ENCODE results near the gene MT1G.

DNA sequence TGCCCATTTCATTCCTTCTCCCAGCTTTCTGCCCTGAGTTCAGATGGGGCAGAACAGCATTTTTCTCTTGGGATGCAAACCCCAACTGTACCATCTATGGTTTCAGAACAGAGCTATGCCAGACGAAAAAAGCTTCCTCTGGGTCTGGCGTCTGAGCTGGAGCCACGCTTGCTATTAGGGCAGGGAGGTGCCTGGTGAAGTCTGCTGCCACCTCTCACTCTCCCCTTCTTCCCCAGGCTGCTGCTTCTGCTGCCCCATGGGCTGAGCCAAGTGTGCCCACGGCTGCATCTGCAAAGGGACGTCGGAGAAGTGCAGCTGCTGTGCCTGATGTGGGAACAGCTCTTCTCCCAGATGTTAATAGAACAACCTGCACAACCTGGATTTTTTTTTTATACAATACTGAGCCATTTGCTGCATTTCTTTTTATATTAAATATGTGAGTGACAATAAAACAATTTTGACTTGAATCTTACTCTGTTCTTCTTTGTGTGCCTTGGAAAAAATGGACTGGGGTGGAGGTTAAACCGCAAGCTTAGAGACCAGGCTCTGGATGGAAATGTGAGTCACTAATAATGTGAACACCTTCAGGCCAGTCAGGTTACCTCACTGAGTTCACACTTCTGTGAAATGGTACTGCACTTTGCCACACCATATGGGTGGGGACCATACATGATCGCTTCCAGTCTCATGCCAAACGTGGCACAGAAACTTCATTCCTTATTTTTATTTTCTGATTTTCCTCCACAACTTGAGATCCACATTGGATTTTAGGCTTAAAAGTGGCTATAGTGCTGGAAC, 31.1 kb downstream of the MT1G start:
- TF ChIP-seq, protein P1, sequence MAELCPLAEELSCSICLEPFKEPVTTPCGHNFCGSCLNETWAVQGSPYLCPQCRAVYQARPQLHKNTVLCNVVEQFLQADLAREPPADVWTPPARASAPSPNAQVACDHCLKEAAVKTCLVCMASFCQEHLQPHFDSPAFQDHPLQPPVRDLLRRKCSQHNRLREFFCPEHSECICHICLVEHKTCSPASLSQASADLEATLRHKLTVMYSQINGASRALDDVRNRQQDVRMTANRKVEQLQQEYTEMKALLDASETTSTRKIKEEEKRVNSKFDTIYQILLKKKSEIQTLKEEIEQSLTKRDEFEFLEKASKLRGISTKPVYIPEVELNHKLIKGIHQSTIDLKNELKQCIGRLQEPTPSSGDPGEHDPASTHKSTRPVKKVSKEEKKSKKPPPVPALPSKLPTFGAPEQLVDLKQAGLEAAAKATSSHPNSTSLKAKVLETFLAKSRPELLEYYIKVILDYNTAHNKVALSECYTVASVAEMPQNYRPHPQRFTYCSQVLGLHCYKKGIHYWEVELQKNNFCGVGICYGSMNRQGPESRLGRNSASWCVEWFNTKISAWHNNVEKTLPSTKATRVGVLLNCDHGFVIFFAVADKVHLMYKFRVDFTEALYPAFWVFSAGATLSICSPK (IDR thresholded peaks at IDR 0.05; ENCODE audit: borderline replicate concordance): no peak
- no peak for TF ChIP-seq ZBTB8A (IDR thresholded peaks at IDR 0.05; ENCODE audit: partially characterized antibody)
- TF ChIP-seq, protein P2, sequence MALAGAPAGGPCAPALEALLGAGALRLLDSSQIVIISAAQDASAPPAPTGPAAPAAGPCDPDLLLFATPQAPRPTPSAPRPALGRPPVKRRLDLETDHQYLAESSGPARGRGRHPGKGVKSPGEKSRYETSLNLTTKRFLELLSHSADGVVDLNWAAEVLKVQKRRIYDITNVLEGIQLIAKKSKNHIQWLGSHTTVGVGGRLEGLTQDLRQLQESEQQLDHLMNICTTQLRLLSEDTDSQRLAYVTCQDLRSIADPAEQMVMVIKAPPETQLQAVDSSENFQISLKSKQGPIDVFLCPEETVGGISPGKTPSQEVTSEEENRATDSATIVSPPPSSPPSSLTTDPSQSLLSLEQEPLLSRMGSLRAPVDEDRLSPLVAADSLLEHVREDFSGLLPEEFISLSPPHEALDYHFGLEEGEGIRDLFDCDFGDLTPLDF (CRISPR knock-in tag; IDR thresholded peaks at IDR 0.05): no peak
- no peak for TF ChIP-seq EGR1 (conservative IDR thresholded peaks at IDR 0.05)
- TF ChIP-seq GABPA (tag; conservative IDR thresholded peaks at IDR 0.05; ENCODE audit: low read depth): no peak
- TF ChIP-seq EZH2 (IDR thresholded peaks at IDR 0.05; ENCODE audit: borderline replicate concordance, low read depth, low read length): no peak

Data from K562 (cell line).